ENCODE results near the gene GNA14.
"Not testable (repeated sequence)": the region's sequence is repeated elsewhere in the genome, so short reads cannot be mapped to it uniquely, and the experiment has no call there.

The GNA14 gene

GRCh38 chr9:77486463-77486862, 161.7 kb downstream of the GNA14 start:
- FAIRE-seq = no peak

GRCh38 chr9:77475641-77476473, 172.3 kb downstream of the GNA14 start:
- FAIRE-seq = no peak

- FAIRE-seq = no peak
These were observed 173.2 kb downstream of the GNA14 start for GRCh38 chr9:77474936-77475335.

GRCh38 chr9:77472646-77473045, 175.5 kb downstream of the GNA14 start:
- no peak for FAIRE-seq

GRCh38 chr9:77471572-77471971, 176.6 kb downstream of the GNA14 start:
- no peak for FAIRE-seq

- no peak for FAIRE-seq
These were observed 178.4 kb downstream of the GNA14 start for GRCh38 chr9:77469515-77470231.

- FAIRE-seq = no peak
These were observed 183.5 kb downstream of the GNA14 start for GRCh38 chr9:77464661-77465060.

GRCh38 chr9:77463151-77463550, 185.0 kb downstream of the GNA14 start:
- FAIRE-seq = no peak

- FAIRE-seq = no peak
These were observed 186.1 kb downstream of the GNA14 start for GRCh38 chr9:77462066-77462465.

GRCh38 chr9:77460938-77461337, 187.2 kb downstream of the GNA14 start:
- no peak for FAIRE-seq

GRCh38 chr9:77457916-77458592, 190.1 kb downstream of the GNA14 start:
- FAIRE-seq = peak; percentile 49

- FAIRE-seq = peak; percentile 94
These were observed 191.2 kb downstream of the GNA14 start for GRCh38 chr9:77456829-77457437.

GRCh38 chr9:77455312-77455927, 192.7 kb downstream of the GNA14 start:
- no peak for FAIRE-seq

- no peak for FAIRE-seq
These were observed 193.5 kb downstream of the GNA14 start for GRCh38 chr9:77454663-77455062.

GRCh38 chr9:77453825-77454647, 194.1 kb downstream of the GNA14 start:
- no peak for FAIRE-seq

GRCh38 chr9:77451507-77451906, 196.6 kb downstream of the GNA14 start:
- FAIRE-seq = no peak

- FAIRE-seq = no peak
These were observed 198.0 kb downstream of the GNA14 start for GRCh38 chr9:77450085-77450475.

GRCh38 chr9:77449240-77450084, 198.7 kb downstream of the GNA14 start:
- FAIRE-seq = no peak

- no peak for FAIRE-seq
These were observed 200.5 kb downstream of the GNA14 start for GRCh38 chr9:77447646-77448045.

- FAIRE-seq = no peak
These were observed 205.7 kb downstream of the GNA14 start for GRCh38 chr9:77442436-77442835.

GRCh38 chr9:77441124-77441523, 207.0 kb downstream of the GNA14 start:
- FAIRE-seq = not testable (repeated sequence)
